HG02759 (cell line): ENCODE results near the gene SGK1.

Source experiments
- ATAC-seq: cut with Tn5 transposase; IDR thresholded peaks from one replicate; pipeline ENCODE4 v1.9.1; 2021; ENCODE audit warnings: mild to moderate bottlenecking, moderate library complexity; ENCODE audit not compliant: unreplicated experiment

Gene SGK1

GRCh38 chr6:134317471-134318131, at the start of gene SGK1:
Gene SGK1, minus strand, starts transcription at chr6:134318112. Its CDS starts 652 bp downstream, at chr6:134317460.
- ATAC-seq, result no peak

GRCh38 chr6:134363323-134364039, 45.6 kb upstream of the SGK1 start:
- no peak for ATAC-seq

- ATAC-seq, result no peak
Observed at GRCh38 chr6:134361011-134361410, 43.1 kb upstream of the SGK1 start.

- no peak for ATAC-seq
Observed at GRCh38 chr6:134359302-134359701, 41.4 kb upstream of the SGK1 start.

GRCh38 chr6:134358320-134358719, 40.4 kb upstream of the SGK1 start:
- no peak for ATAC-seq

GRCh38 chr6:134357022-134357487, 39.1 kb upstream of the SGK1 start:
- ATAC-seq, result no peak

GRCh38 chr6:134356405-134356804, 38.5 kb upstream of the SGK1 start:
- ATAC-seq, result no peak

- ATAC-seq, result no peak
Observed at GRCh38 chr6:134352786-134353480, 35.0 kb upstream of the SGK1 start.

- no peak for ATAC-seq
Observed at GRCh38 chr6:134351615-134352474, 33.9 kb upstream of the SGK1 start.

GRCh38 chr6:134347885-134348805, 30.2 kb upstream of the SGK1 start:
- no peak for ATAC-seq

- ATAC-seq, result no peak
Observed at GRCh38 chr6:134346932-134347545, 29.1 kb upstream of the SGK1 start.

GRCh38 chr6:134345789-134346188, 27.9 kb upstream of the SGK1 start:
- ATAC-seq, result no peak

- ATAC-seq, result no peak
Observed at GRCh38 chr6:134343066-134343465, 25.2 kb upstream of the SGK1 start.

GRCh38 chr6:134341999-134342567, 24.2 kb upstream of the SGK1 start:
- ATAC-seq, result no peak

- no peak for ATAC-seq
Observed at GRCh38 chr6:134340179-134340975, 22.5 kb upstream of the SGK1 start.

GRCh38 chr6:134339216-134339615, 21.3 kb upstream of the SGK1 start:
- ATAC-seq, result no peak

- no peak for ATAC-seq
Observed at GRCh38 chr6:134331256-134331655, 13.3 kb upstream of the SGK1 start.

GRCh38 chr6:134330555-134330954, 12.6 kb upstream of the SGK1 start:
- ATAC-seq, result no peak
